GM12874 (cell line): Measurements from ENCODE around the gene CIT.

Experiments used
- TF ChIP-seq, protein P1 (sequence below): IDR thresholded peaks from 2 replicates; pipeline ENCODE4 v1.5.1; 2011; ENCODE audit warnings: low read depth, mild to moderate bottlenecking, control low read depth, low read length, moderate library complexity; ENCODE audit not compliant: insufficient read depth

Gene CIT

DNA sequence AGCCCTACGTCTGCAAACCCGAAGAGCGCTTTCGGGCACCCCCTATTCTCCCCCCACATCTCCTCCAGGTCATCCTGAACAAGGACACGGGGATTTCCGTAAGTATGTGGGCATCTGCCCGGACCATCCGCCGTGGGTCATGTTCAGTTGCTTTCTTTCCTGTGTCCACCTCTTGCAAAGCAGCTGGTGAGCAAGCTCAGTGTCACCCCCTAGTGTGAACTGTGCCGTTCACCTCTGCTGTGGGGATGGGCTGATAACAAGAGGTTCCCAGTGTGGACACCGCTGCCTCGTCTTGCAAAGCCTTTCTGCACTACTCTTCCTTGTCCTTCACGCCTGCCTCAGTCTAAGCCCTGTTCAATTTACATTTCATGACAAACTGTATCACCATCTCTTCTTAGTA, 200.5 kb downstream of the CIT start:
- TF ChIP-seq, protein P1, sequence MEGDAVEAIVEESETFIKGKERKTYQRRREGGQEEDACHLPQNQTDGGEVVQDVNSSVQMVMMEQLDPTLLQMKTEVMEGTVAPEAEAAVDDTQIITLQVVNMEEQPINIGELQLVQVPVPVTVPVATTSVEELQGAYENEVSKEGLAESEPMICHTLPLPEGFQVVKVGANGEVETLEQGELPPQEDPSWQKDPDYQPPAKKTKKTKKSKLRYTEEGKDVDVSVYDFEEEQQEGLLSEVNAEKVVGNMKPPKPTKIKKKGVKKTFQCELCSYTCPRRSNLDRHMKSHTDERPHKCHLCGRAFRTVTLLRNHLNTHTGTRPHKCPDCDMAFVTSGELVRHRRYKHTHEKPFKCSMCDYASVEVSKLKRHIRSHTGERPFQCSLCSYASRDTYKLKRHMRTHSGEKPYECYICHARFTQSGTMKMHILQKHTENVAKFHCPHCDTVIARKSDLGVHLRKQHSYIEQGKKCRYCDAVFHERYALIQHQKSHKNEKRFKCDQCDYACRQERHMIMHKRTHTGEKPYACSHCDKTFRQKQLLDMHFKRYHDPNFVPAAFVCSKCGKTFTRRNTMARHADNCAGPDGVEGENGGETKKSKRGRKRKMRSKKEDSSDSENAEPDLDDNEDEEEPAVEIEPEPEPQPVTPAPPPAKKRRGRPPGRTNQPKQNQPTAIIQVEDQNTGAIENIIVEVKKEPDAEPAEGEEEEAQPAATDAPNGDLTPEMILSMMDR: no peak

DNA sequence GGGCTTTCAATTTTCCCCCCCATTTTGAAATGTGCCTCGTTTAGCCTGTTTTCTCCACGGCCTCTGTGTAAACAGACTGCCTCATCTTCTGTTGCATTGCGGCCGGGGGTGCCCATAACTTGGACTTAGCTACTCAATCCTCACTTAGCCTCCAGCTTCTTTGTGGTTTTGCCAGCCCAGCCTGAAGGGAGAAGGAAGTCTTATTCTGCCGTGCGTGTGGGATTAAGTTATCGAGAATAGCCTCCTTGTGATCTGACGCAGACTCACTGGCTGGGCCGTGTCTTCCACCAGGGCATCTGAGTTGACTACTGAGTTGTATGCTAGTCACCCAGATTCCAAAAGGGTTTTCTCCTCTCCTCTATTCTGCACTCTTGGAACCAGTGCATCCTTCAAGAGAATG, 201.1 kb downstream of the CIT start:
- TF ChIP-seq, protein P1: no peak

DNA sequence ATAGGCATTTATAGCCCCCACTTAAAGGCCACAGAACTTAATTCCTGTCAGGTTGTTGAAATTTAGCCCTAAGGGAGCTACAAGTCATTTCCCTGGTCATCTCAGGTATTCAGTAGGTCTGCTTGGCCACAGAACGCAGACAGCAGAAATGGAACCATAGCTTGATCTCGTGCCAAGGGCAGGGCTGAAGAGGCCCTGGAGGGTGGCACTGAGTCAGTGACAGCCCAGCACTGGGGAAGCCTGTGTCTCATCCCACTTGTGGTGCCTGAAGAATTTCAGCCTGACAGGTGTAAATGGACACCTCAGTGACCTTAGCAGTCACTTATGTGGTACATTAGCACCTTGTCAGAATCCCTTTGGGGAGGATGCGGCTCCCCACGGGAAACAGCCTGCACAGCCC, 202.6 kb downstream of the CIT start:
- TF ChIP-seq, protein P1: no peak

DNA sequence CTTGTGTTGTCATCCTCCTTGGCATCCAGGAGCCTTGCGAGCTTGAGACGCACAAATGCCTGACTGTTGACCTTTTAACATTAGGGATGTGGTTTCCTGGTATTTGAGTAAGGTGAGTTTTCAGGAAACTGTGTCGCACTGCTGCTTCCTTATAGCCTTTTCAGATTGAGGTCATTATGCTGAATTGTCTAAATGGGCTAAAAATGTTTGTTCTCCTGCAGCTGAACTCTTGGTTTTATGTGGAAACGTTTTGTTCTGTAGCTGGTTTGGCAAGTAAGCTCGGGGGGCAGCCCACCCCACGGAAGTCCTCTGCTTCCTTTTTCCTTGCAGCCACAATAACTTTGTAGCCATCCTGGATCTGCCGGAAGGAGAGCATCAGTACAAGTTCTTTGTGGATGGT, 203.5 kb downstream of the CIT start:
- TF ChIP-seq, protein P1: no peak

DNA sequence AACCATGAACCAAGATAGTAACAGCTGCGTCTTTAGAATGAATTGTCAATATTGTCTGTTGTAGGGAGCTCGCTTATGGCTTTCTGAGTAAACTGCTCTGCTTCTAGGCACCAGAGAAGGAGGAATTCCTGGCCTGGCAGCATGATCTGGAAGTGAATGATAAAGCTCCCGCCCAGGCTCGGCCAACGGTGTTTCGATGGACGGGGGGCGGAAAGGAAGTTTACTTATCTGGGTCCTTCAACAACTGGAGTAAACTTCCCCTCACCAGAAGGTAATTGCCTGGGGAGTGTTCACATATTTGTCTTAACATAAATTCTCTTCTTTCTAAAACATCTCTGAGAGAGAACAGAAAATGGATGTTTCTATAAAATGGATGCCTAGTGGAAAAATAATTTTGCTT, 204.9 kb downstream of the CIT start:
- TF ChIP-seq, protein P1: no peak

DNA sequence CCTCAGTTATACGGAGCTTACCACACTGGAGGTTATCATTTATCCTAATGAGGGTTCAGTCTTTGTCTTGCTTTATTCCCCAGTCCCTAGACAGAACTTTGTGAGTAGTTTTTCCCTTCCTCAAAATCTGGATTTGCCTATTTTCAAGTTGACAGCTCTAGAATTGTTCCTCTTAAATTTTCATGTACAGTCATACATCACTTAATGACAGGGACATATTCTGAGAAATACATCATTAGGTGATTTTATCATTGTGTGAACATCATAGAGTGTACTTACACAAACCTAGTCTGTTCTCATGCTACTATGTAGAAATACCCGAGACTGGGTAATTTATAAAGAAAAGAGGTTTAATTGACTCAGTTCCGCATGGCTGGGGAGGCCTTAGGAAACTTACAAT, 206.1 kb downstream of the CIT start:
- TF ChIP-seq, protein P1: no peak

DNA sequence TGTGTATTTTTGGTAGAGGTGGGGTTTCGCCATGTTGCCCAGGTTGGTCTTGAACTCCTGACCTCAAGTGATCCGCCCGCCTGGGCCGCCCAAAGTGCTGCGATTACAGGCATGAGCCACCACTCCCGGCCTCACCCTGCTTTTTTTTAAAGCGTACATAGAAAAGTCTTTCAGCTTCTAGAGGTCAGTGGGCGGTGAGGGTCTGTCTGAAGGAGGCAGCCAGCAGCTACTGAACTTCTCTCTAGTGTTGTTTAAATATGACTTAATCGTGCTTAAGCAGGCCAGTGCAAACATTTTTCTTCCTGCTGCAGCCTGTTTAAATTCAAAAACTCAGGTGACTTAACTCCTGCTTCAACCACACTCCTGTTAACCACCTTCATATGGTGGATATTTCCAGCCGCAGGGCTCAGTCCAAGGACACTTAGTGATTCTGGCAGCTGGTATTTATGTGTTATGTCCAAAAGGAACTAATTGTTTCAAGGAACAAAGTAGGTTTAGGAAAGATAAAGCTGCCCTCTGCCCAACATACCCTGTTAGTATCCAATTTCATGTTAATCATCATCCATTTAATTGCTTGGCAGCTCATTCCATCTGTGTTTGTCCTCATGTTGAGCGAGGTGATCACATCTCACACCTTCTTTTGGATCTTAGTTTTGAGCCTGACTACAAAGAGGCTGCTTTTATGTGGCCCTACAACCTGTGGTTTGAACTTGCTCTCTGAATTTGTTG, 207.2 kb downstream of the CIT start:
- TF ChIP-seq, protein P1: no peak
